ENCODE results near the gene DHRS11. TPM values are rescaled to one million over a fixed set of nuclear protein-coding genes. Genes with fewer than 3 reads are reported as not detected.

Gene DHRS11
- total and polyA plus RNA-seq, 10 of the 15 experiments (the other 5 are each of a cell fraction or from before 2014, with no cell fraction given): 3.4 to 23.0 (median 14.5) TPM

DNA sequence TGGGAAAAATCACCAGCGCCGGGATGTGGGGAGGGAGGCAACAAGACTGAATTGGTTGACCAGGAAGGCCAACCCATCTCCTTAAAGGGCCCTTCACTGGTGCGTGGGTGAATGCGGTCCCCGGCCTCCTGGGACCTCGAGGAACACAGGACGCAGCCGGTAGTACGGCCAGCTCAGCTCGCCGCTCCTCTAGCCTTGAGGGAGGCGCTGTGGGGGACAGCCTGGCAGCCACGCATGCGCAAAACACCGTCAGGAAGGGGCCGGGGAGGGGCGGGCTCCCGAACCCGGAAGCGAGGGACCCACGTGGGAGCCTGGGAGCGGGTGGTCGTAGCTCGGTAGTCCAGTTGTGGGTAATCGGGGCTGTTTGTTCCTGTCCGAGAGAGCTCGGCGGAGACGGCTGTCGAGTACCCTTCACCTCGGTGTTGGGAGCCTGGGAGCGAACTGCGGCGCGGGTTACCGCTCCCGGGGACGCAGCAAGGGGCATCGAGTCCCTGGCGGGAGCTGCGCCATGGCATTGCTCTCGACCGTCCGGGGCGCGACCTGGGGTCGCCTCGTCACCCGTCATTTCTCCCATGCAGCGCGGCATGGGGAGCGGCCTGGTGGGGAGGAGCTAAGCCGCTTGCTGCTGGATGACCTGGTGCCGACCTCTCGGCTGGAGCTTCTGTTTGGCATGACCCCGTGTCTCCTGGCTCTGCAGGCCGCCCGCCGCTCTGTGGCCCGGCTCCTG lies 9.8 kb downstream of the DHRS11 start, which contains the start of gene MRM1:
Gene MRM1, plus strand, starts transcription at position 281 of the 727 bp plus-strand sequence. Its CDS starts 228 bp downstream, at position 509.
- ATAC-seq (peak; percentile 92), DNase-seq (ENCODE audit: low read depth, low spot score) (peak; percentile 77), FAIRE-seq (no peak)
- H3K4me1 ChIP-seq (ENCODE audit: control insufficient read depth, insufficient read depth, low read length): peaks cover 13% of the 10 kb centered on the region
- no peaks in the 10 kb centered on the region for H3K27me3 ChIP-seq (replicated peaks in 1 of 2; ENCODE audit: control insufficient read depth in 2 of 2, insufficient read depth in 2 of 2, low read length in 1 of 2)
- H3K27ac ChIP-seq (ENCODE audit: control insufficient read depth, insufficient read depth): peak within 1 kb of the TSS; percentile 90
- H4K20me1 ChIP-seq (ENCODE audit: control insufficient read depth, insufficient read depth): peaks cover 2% of the 10 kb centered on the region; the same call in 1 of the 2 replicates
- H3K79me2 ChIP-seq (ENCODE audit: control insufficient read depth, insufficient read depth, low read length): peaks cover 37% of the 10 kb centered on the region
- H3K9me3 ChIP-seq (replicated peaks; ENCODE audit: control insufficient read depth, insufficient read depth, low read length): no peaks in the 10 kb centered on the region
- under 1% methylated on average over 50 of the region's 60 CpGs for WGBS (ENCODE audit: insufficient coverage, insufficient replicate concordance, low lambda C conversion rate, missing lambda C conversion rate)
- in situ Hi-C loops (cut with MboI) (loop anchor here (10.0 to 25.0 kb wide), 3 partner anchors 461 to 763 kb away; no protein-coding TSS in a partner anchor), intact Hi-C loops (cut with micrococcal nuclease; ENCODE audit: unreplicated experiment) (loop anchor here (5.0 kb wide), 1 partner anchor 54 kb away; no protein-coding TSS in a partner anchor)
- BruUV-seq (replicated peaks): TSS peak; percentile 76
- ChIA-PET SMC1A (ENCODE audit: uncharacterized antibody, unreplicated experiment) (interaction anchor here (1.0 to 4.2 kb wide), 11 partner anchors 8 to 772 kb away, joined by 3 to 29 read pairs (median 7); partner anchors contain the start of gene PIGW), CTCF (interaction anchor here (0.7 to 4.3 kb wide), 22 partner anchors 9 to 1016 kb away, joined by 3 to 91 read pairs (median 6); partner anchors contain the start of genes DHRS11, DUSP14, GGNBP2 and MYO19), RAD21 (ENCODE audit: unreplicated experiment) (interaction anchor here (0.7 to 4.3 kb wide), 13 partner anchors 8 to 772 kb away, joined by 3 to 34 read pairs (median 8); partner anchors contain the start of genes DHRS11, GGNBP2, MYO19 and PIGW), POLR2A (interaction anchor here (0.6 to 3.0 kb wide), 15 partner anchors 8 to 806 kb away, joined by 3 to 28 read pairs (median 4); partner anchors contain the start of genes AATF, DHRS11, GGNBP2 and MYO19)
- peak within 1 kb of the TSS; percentile 100 for H3K4me2 ChIP-seq (ENCODE audit: control insufficient read depth, insufficient read depth)
- H2AFZ ChIP-seq (ENCODE audit: control insufficient read depth, low read depth, low read length): peak within 1 kb of the TSS; percentile 97
- H3K4me3 ChIP-seq: peak within 1 kb of the TSS; percentile 89
- H3K9ac ChIP-seq (ENCODE audit: control insufficient read depth, insufficient read depth, low read length): peak within 1 kb of the TSS; percentile 81
- peaks cover 0 to 4% of the 10 kb centered on the region in 2 experiments; a peak in 1 of 4 replicates for H3K36me3 ChIP-seq (ENCODE audit: control insufficient read depth in 2 of 2, insufficient read depth in 2 of 2, low read length in 1 of 2)
- TF ChIP-seq POLR2A (IDR thresholded peaks at IDR 0.05; ENCODE audit: low read depth, low read length): peak; percentile 96
- TF ChIP-seq, protein P1, sequence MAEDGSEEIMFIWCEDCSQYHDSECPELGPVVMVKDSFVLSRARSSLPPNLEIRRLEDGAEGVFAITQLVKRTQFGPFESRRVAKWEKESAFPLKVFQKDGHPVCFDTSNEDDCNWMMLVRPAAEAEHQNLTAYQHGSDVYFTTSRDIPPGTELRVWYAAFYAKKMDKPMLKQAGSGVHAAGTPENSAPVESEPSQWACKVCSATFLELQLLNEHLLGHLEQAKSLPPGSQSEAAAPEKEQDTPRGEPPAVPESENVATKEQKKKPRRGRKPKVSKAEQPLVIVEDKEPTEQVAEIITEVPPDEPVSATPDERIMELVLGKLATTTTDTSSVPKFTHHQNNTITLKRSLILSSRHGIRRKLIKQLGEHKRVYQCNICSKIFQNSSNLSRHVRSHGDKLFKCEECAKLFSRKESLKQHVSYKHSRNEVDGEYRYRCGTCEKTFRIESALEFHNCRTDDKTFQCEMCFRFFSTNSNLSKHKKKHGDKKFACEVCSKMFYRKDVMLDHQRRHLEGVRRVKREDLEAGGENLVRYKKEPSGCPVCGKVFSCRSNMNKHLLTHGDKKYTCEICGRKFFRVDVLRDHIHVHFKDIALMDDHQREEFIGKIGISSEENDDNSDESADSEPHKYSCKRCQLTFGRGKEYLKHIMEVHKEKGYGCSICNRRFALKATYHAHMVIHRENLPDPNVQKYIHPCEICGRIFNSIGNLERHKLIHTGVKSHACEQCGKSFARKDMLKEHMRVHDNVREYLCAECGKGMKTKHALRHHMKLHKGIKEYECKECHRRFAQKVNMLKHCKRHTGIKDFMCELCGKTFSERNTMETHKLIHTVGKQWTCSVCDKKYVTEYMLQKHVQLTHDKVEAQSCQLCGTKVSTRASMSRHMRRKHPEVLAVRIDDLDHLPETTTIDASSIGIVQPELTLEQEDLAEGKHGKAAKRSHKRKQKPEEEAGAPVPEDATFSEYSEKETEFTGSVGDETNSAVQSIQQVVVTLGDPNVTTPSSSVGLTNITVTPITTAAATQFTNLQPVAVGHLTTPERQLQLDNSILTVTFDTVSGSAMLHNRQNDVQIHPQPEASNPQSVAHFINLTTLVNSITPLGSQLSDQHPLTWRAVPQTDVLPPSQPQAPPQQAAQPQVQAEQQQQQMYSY (CRISPR knock-in tag; IDR thresholded peaks at IDR 0.05): no peak
- no peak for TF ChIP-seq ZSCAN29 (IDR thresholded peaks at IDR 0.05)
- TF ChIP-seq, protein P2, sequence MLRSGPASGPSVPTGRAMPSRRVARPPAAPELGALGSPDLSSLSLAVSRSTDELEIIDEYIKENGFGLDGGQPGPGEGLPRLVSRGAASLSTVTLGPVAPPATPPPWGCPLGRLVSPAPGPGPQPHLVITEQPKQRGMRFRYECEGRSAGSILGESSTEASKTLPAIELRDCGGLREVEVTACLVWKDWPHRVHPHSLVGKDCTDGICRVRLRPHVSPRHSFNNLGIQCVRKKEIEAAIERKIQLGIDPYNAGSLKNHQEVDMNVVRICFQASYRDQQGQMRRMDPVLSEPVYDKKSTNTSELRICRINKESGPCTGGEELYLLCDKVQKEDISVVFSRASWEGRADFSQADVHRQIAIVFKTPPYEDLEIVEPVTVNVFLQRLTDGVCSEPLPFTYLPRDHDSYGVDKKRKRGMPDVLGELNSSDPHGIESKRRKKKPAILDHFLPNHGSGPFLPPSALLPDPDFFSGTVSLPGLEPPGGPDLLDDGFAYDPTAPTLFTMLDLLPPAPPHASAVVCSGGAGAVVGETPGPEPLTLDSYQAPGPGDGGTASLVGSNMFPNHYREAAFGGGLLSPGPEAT (IDR thresholded peaks at IDR 0.05; ENCODE audit: low read depth): 0 out of 2 replicates have a peak, but pooled peaks have one; percentile 46
- TF ChIP-seq, protein P3, sequence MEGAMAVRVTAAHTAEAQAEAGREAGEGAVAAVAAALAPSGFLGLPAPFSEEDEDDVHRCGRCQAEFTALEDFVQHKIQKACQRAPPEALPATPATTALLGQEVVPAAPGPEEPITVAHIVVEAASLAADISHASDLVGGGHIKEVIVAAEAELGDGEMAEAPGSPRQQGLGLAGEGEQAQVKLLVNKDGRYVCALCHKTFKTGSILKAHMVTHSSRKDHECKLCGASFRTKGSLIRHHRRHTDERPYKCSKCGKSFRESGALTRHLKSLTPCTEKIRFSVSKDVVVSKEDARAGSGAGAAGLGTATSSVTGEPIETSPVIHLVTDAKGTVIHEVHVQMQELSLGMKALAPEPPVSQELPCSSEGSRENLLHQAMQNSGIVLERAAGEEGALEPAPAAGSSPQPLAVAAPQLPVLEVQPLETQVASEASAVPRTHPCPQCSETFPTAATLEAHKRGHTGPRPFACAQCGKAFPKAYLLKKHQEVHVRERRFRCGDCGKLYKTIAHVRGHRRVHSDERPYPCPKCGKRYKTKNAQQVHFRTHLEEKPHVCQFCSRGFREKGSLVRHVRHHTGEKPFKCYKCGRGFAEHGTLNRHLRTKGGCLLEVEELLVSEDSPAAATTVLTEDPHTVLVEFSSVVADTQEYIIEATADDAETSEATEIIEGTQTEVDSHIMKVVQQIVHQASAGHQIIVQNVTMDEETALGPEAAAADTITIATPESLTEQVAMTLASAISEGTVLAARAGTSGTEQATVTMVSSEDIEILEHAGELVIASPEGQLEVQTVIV (IDR thresholded peaks at IDR 0.05; ENCODE audit: borderline replicate concordance, partially characterized antibody): peak; percentile 86
- TF ChIP-seq NRF1 (conservative IDR thresholded peaks at IDR 0.05; ENCODE audit: low read depth, low read length): peak; percentile 71
- TF ChIP-seq NR2C2 (IDR thresholded peaks at IDR 0.05; ENCODE audit: borderline replicate concordance, control insufficient read depth, insufficient read length, low read depth): no peak
- peak; percentile 83; the same call in 1 of the 2 replicates for TF ChIP-seq SIN3A (IDR thresholded peaks at IDR 0.05; ENCODE audit: low read depth, low read length)
- peak; percentile 94; the same call in 1 of the 2 replicates for TF ChIP-seq PML (IDR thresholded peaks at IDR 0.05; ENCODE audit: low read length)
- no peak for TF ChIP-seq STAT3 (IDR thresholded peaks at IDR 0.05; ENCODE audit: low read depth, low read length)
- TF ChIP-seq POLR2AphosphoS5 (IDR thresholded peaks at IDR 0.05; ENCODE audit: low read length): peak; percentile 93
- TF ChIP-seq ATF7 (IDR thresholded peaks at IDR 0.05; ENCODE audit: low read depth): no peak
- no peak for TF ChIP-seq ZNF274 (IDR thresholded peaks at IDR 0.05; ENCODE audit: insufficient read depth, insufficient read length)
